Measurements from ENCODE around the gene ENSA. TPM values are rescaled to one million over a fixed set of nuclear protein-coding genes. Genes with fewer than 3 reads are reported as not detected.
A peak's percentile ranks its signal among the peaks of the same experiment; 100 is the strongest.
"Not testable (repeated sequence)": the region's sequence is repeated elsewhere in the genome, so short reads cannot be mapped to it uniquely, and the experiment has no call there.

Gene ENSA
- polyA plus RNA-seq, 2 of the 4 experiments (the other 2 are of a cell fraction) = 67.9 to 128 TPM

DNA sequence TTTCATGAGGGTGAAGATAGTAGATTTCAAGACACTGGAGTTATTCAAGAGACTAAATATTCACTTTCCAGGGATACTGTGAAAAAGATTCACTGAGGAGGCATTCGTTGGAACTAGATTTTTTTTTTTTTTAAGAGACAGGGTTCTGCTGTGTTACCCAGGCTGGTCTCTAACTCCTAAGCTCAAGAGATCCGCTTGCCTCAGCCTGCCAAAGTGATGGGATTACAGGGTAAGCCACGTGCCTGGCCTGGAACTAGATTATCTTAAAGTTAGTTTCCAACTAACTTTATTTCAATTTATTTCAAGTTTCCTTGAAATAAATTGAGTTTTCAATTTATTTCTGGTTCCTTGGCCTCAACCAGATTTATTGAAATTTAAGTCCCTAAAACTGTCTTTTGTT is 25.7 kb downstream of the ENSA start:
- FAIRE-seq (no peak), DNase-seq (ENCODE audit: low read depth in 1 of 2, low spot score in 1 of 2) (no peak), ATAC-seq (no peak)
- Histone ChIP-seq H3K4me2 (peak overlapping the region; percentile 65; the same call in 2 of the 3 replicates), H3K27ac (peak overlapping the region; percentile 89), H3K9me3 (no peaks in the 10 kb centered on the region), H3K4me3 (no peak overlapping the region), H3K4me1 (peaks cover 36% of the 10 kb centered on the region)
- TF ChIP-seq MAFK (IDR thresholded peaks at IDR 0.05; ENCODE audit: partially characterized antibody) (no peak), POLR2A (IDR thresholded peaks at IDR 0.05; ENCODE audit: low read length) (no peak), BHLHE40 (IDR thresholded peaks at IDR 0.05; ENCODE audit: low read depth, low read length) (no peak), MAZ (IDR thresholded peaks at IDR 0.05; ENCODE audit: borderline replicate concordance, low read depth, low read length) (no peak), HDAC2 (IDR thresholded peaks at IDR 0.05) (no peak), RCOR1 (IDR thresholded peaks at IDR 0.05; ENCODE audit: low read depth, low read length) (no peak), NFE2L2 (conservative IDR thresholded peaks at IDR 0.05; ENCODE audit: low read length) (no peak), EP300 (IDR thresholded peaks at IDR 0.05) (no peak), JUNB (IDR thresholded peaks at IDR 0.05) (no peak), JUN (IDR thresholded peaks at IDR 0.05) (no peak), FOSB (CRISPR knock-in tag; IDR thresholded peaks at IDR 0.05) (no peak), FOXS1 (CRISPR knock-in tag; IDR thresholded peaks at IDR 0.05) (no peak), ZFP36 (IDR thresholded peaks at IDR 0.05; ENCODE audit: borderline replicate concordance, partially characterized antibody) (no peak), EHF (CRISPR knock-in tag; IDR thresholded peaks at IDR 0.05) (no peak)
- ChIA-PET CTCF (interaction anchor here (0.9 to 1.7 kb wide), 5 partner anchors 10 to 43 kb away, joined by 3 to 7 read pairs (median 5); partner anchors contain the start of gene MCL1), POLR2A (interaction anchor here (1.0 to 3.4 kb wide), 5 partner anchors 10 to 42 kb away, joined by 3 to 49 read pairs (median 5); partner anchors contain the start of genes ENSA and MCL1)
- 91% methylated on average over 3 of the region's 3 CpGs for WGBS (ENCODE audit: missing lambda C conversion rate)

DNA sequence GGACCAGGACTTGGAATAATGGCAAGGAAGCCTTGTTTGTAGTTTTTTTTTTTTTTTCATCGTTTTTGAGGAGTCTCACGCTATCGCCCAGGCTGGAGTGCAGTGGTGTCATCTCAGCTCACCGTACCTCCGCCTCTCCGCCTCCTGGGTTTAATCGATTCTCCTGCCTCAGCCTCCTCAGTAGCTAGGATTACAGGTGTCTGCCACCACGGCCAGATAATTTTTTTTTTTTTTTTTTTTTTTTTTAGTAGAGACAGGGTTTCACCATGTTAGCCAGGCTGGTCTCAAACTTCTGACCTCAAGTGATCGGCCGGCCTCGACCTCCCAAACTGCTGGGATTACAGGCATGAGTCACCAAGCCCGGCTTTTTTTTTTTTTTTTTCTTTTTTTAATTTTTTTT is 27.0 kb downstream of the ENSA start:
- POLR2A ChIA-PET = interaction anchor here (1.6 to 3.4 kb wide), 2 partner anchors 23 to 27 kb away, joined by 5 to 49 read pairs; partner anchors contain the start of genes ENSA and MCL1
- WGBS (ENCODE audit: missing lambda C conversion rate) = 86% methylated on average over 12 of the region's 12 CpGs
- DNase-seq (ENCODE audit: low read depth in 1 of 2, low spot score in 1 of 2); H3K4me2 ChIP-seq; H3K4me3 ChIP-seq; FAIRE-seq; ATAC-seq; H3K9me3 ChIP-seq: not testable (repeated sequence)
- Histone ChIP-seq H3K27ac (peak overlapping the region in 1 of 2 experiments; percentile 81; a peak in 2 of 6 replicates), H3K4me1 (peaks cover 36% of the 10 kb centered on the region)
- CTCF ChIA-PET = interaction anchor here (0.5 to 1.8 kb wide), 4 partner anchors 11 to 70 kb away, joined by 3 to 7 read pairs (median 4); no protein-coding TSS in a partner anchor

DNA sequence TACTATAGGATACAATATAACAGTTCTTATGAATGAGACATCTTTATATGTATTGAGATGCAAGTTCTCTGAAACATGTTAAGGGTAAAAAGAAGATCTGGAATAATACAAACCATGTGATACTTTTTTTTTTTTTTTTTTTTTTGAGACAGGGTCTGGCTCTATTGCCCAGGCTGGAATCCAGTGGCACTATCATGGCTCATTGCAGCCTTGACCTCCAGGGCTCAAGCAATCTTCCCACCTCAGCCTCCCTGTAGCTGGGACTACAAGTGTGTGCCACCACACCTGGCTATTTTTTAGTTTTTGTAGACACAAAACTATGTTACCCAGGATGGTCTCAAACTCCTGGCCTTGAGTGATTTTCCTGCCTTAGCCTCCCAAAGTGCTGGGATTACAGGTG is 27.9 kb downstream of the ENSA start:
- no peak for TF ChIP-seq POLR2A (IDR thresholded peaks at IDR 0.05; ENCODE audit: low read length)
- ChIA-PET POLR2A (no interaction called here), CTCF (interaction anchor here (0.6 to 1.8 kb wide), 3 partner anchors 41 to 576 kb away, joined by 3 to 7 read pairs (median 3); no protein-coding TSS in a partner anchor)
- no peaks in the 10 kb centered on the region for H3K9me3 ChIP-seq
- peak overlapping the region; percentile 54 to 81; a peak in 5 of 6 replicates for H3K27ac ChIP-seq
- ATAC-seq = no peak
- H3K4me3 ChIP-seq = no peak overlapping the region
- no peak for DNase-seq (ENCODE audit: low read depth in 1 of 2, low spot score in 1 of 2)
- H3K4me1 ChIP-seq = peaks cover 42% of the 10 kb centered on the region
- no peak overlapping the region for H3K4me2 ChIP-seq
- no peak for FAIRE-seq

GRCh38 chr1:150598346-150598745 is 31.1 kb downstream of the ENSA start:
- H3K4me3 ChIP-seq; H3K27ac ChIP-seq; H3K9me3 ChIP-seq; CTCF ChIA-PET; DNase-seq (ENCODE audit: low read depth in 1 of 2, low spot score in 1 of 2); FAIRE-seq; H3K4me2 ChIP-seq; ATAC-seq; TF ChIP-seq FOSL2 (IDR thresholded peaks at IDR 0.05): not testable (repeated sequence)
- TF ChIP-seq FOSL2 (CRISPR knock-in tag; IDR thresholded peaks at IDR 0.05) = peak; percentile 18; the same call in 1 of the 2 replicates
- peaks cover 31% of the 10 kb centered on the region for H3K4me1 ChIP-seq
- POLR2A ChIA-PET = interaction anchor here (0.6 to 1.8 kb wide), 2 partner anchors 19 kb away, joined by 3 to 10 read pairs; partner anchors contain the start of gene MCL1
- WGBS (ENCODE audit: missing lambda C conversion rate) = 93% methylated on average over 4 of the region's 4 CpGs

GRCh38 chr1:150596976-150597375 is 32.4 kb downstream of the ENSA start:
- peak overlapping the region in 1 of 2 experiments; percentile 8; a peak in 1 of 6 replicates for H3K27ac ChIP-seq
- no peak for ATAC-seq

More at GRCh38 chr1:150596976-150597375, 32.4 kb downstream of the ENSA start:
- Histone ChIP-seq H3K4me3 (no peak overlapping the region), H3K4me1 (peaks cover 29% of the 10 kb centered on the region), H3K9me3 (no peaks in the 10 kb centered on the region), H3K4me2 (no peak overlapping the region)
- POLR2A ChIA-PET = interaction anchor here (1.8 kb wide), 1 partner anchor 18 kb away, joined by 10 read pairs; the partner anchor contains the start of gene MCL1
- FAIRE-seq (no peak), DNase-seq (ENCODE audit: low read depth in 1 of 2, low spot score in 1 of 2) (no peak)
- 86% methylated on average over 3 of the region's 3 CpGs for WGBS (ENCODE audit: missing lambda C conversion rate)
- TF ChIP-seq HOXB13 (CRISPR knock-in tag; IDR thresholded peaks at IDR 0.05; ENCODE audit: low read depth) = no peak
- no peak for TF ChIP-seq SMC3 (IDR thresholded peaks at IDR 0.05)
- TF ChIP-seq, protein P1, sequence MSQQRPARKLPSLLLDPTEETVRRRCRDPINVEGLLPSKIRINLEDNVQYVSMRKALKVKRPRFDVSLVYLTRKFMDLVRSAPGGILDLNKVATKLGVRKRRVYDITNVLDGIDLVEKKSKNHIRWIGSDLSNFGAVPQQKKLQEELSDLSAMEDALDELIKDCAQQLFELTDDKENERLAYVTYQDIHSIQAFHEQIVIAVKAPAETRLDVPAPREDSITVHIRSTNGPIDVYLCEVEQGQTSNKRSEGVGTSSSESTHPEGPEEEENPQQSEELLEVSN (IDR thresholded peaks at IDR 0.05; ENCODE audit: borderline replicate concordance, low read depth) = no peak
- TF ChIP-seq POLR2AphosphoS2 (conservative IDR thresholded peaks at IDR 0.05; ENCODE audit: low read length) = no peak
- no peak for TF ChIP-seq KDM1A (IDR thresholded peaks at IDR 0.05; ENCODE audit: low read depth)
- no peak for TF ChIP-seq HEYL (CRISPR knock-in tag; IDR thresholded peaks at IDR 0.05)
- no peak for TF ChIP-seq RFX5 (IDR thresholded peaks at IDR 0.05)
- TF ChIP-seq REST (IDR thresholded peaks at IDR 0.05) = no peak
- TF ChIP-seq MAZ (IDR thresholded peaks at IDR 0.05; ENCODE audit: borderline replicate concordance, low read depth, low read length) = no peak
- no peak for TF ChIP-seq BHLHE40 (IDR thresholded peaks at IDR 0.05; ENCODE audit: low read depth, low read length)
- no peak for TF ChIP-seq POLR2A (IDR thresholded peaks at IDR 0.05; ENCODE audit: low read length)
- TF ChIP-seq ZSCAN20 (CRISPR knock-in tag; IDR thresholded peaks at IDR 0.05) = no peak
- CTCF ChIA-PET = interaction anchor here (1.5 kb wide), 1 partner anchor 36 kb away, joined by 4 read pairs; no protein-coding TSS in a partner anchor

Data from A549 (cell line).